Myocyte (in vitro differentiated cells): ENCODE results near the gene CC2D1A. TPM values are rescaled to one million over a fixed set of nuclear protein-coding genes. Genes with fewer than 3 reads are reported as not detected.

Experiments used
- DNase-seq: peaks from one replicate; pipeline ENCODE4 v3.0.0-alpha.2; 2012; ENCODE audit warnings: low read depth
- total RNA-seq: library from RNA; depleted of rRNA; stranded (reverse); fragments of >200 nt; gene quantifications from 2 replicates; pipeline ENCODE4 v1.2.3, GENCODE V29; 2014

CC2D1A gene
- total RNA-seq, 1 donor from 2014 or later: 15.9 TPM

DNA sequence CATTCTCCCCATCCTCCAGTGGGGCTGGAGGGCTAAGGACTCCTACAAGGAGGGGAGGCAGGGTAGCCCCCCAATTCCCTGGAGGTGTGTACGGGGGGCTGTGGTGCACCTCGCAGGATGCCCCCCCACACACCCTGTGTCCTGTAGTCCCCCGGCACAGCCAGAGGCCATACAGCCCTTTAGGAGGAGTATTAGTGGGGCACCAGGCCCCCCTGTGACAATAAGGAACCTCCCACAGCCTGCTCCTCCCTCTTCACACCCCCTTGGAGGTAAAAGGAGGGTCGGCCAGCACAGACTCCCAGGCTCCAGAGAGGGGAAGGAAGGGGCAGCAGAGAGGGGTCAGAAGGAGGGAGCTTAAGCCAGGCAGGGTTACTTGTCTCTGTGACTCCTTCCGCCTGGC, 29.2 kb upstream of the CC2D1A start, which contains the start of gene NANOS3:
NANOS3 (plus strand) TSS at position 301 of the 400 bp plus-strand sequence. CDS start 115 bp downstream, outside the sequence.
- DNase-seq: no peak

GRCh38 chr19:13877303-13877702, 28.7 kb upstream of the CC2D1A start:
- DNase-seq: no peak

GRCh38 chr19:13880059-13881043, 25.6 kb upstream of the CC2D1A start:
- peak; percentile 96 for DNase-seq

DNA sequence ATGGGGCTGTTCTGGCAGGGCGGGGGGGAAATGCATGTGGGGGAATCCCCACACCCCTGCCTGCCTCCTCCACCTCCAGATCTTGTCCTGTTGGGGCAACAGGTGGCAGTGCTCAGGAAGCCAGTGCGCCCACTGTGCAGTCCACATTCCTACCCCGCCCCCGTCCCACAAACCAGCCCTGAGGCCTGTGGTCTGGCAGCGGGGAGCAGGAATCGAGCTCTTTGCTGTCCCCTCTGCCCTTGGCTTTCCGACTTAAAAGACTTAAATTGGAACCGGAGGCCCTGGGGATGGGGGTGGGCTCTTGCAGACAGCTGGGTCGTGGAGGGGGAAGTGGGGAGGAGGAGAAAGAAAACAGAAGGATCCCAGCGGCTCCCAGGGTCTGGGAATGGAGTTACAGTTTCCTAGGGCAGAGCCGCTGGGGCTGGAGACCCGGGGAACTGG, 24.7 kb upstream of the CC2D1A start:
- DNase-seq: peak; percentile 89

GRCh38 chr19:13881692-13882418, 24.1 kb upstream of the CC2D1A start:
- peak; percentile 87 for DNase-seq

- no peak for DNase-seq
Measured at GRCh38 chr19:13882419-13882795, 23.6 kb upstream of the CC2D1A start.

- DNase-seq: no peak
Measured at GRCh38 chr19:13882836-13883235, 23.2 kb upstream of the CC2D1A start.

DNA sequence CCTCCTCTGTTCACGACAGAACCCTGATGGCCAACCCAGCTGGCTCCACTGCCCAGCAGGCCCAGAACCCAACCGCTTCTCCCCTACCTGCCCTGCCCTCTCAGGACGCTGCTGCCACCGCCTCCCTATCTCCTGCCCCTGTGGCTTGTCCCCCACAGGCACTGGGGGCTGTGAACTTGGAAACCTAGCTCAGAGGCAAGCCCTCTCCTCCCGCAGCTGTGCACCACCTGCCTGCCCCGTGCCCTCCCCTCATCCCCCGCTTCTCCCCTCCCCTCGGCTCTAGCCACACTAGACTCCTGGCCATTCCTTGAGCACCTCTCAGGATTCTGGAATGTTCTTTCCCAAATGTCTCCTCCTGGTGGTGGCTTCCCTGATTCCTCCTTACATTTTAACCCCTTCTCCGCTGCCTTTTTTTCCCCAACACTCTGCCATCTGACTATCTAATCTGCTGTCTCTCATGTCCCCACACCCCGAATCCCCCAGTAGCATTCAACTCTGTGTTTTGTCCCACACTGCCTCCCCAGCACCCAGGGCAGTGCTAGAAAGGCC, 22.4 kb upstream of the CC2D1A start:
- no peak for DNase-seq

- DNase-seq: no peak
Measured at GRCh38 chr19:13884726-13885591, 21.0 kb upstream of the CC2D1A start.

- no peak for DNase-seq
Measured at GRCh38 chr19:13885826-13886365, 20.1 kb upstream of the CC2D1A start.

DNA sequence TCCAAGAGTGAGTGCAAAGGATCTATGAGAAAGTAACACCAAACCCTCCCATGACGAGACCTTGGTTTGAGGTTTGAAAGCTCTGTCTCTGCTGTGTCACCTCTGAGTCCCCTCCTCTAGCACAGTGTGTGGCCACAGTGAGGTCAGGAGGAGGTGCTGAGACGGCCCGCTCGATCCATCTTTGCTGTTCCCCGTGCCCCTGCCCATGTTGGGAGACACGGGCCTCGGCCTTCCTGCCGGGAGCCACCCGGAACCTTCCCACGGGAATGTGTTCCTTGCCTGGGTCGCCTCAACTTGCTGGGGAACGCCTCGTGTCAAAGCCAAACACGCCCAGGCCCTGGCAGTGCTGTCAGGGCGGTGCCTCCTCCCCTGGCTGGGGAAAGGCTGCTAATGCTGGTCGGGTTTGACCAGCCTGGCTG, 19.0 kb upstream of the CC2D1A start:
- DNase-seq: no peak

DNA sequence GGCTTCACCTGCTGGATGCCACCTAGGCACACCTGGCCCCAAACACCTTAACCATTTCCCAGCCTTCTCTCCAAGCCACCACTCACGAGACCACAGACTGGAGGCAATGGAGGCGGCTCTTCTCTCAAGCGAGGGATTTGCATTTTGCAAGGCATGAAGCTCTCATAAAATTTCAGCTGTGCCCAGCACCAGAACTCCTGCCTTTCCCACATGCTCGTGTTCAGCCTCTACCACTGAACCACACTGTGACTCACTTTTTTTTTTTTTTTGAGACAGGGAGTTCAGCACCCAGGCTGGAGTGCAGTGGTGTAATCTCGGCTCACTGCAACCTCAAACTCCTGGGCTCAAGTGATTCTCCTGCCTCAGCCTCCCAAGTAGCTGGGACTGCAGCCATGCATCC, 18.5 kb upstream of the CC2D1A start:
- peak; percentile 66 for DNase-seq

GRCh38 chr19:13888281-13888680, 17.7 kb upstream of the CC2D1A start:
- DNase-seq: no peak

DNA sequence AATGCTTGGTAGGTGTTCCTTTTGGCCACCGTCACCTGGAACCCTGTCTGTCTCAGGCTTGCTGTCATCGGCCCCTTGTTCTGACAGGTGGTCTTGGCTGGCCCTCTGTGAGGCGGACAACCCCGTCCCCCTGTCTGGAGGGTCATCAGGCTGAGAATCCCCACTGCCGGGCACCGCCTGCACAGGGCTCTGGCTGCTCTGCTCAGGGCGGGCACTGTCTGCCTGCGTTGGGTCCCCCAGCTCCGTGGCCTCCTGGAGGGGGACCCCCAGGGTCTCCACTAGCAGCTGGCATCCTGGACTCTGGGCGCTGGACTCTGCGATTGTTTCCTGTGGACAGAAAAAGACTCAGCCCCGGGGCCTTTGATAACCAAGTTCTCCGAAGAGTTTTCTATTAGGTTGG, 15.9 kb upstream of the CC2D1A start:
- DNase-seq: no peak

GRCh38 chr19:13892870-13893269, 13.1 kb upstream of the CC2D1A start:
- DNase-seq: no peak

- no peak for DNase-seq
Measured at GRCh38 chr19:13894552-13894951, 11.4 kb upstream of the CC2D1A start.

DNA sequence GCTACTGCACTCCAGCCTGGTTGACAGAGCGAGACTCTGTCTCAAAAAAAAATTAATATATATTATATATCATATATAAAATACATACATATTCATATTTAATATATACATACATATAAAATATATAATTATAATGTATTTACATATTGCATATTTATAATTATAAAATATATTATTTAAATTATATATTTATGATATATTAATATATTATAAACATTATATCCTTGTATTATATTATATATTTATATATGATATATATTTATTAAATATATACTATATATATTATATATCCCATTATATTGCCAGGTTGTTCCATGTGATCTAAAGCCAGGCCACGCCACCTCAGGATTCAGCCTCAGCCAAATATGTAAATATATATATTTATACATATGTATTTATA, 9.8 kb upstream of the CC2D1A start:
- no peak for DNase-seq

- DNase-seq: no peak
Measured at GRCh38 chr19:13899393-13899792, 6.6 kb upstream of the CC2D1A start.

GRCh38 chr19:13899912-13900584, 6.0 kb upstream of the CC2D1A start:
- no peak for DNase-seq

GRCh38 chr19:13902993-13903555, 2.9 kb upstream of the CC2D1A start:
- no peak for DNase-seq
